GM12878 (cell line): ENCODE measurements around the gene TBC1D22B. TPM values are rescaled to one million over a fixed set of nuclear protein-coding genes. Genes with fewer than 3 reads are reported as not detected.

Experiments
- ATAC-seq: fragments of 200-7000 bp; cut with Tn5 transposase; 3 replicates; pipeline ENCODE4 v1.9.1; 2020; ENCODE audit warnings: mild to moderate bottlenecking, moderate library complexity
- BruUV-seq: library from RNA; stranded (reverse); fragments of 400-500 nt; replicated peaks from 2 replicates; lab custom pipeline; 2021; lab: Mats Ljungman, UMichigan
- CTCF ChIA-PET: fragments of 300-600 bp; sonication (Branson Sonifier 250); formaldehyde crosslinking; extraction: SDS; loops from one replicate; lab custom pipeline; 2021; ENCODE audit warnings: inconsistent platforms; lab: Yijun Ruan, JAX
- POLR2A ChIA-PET: fragments of 350-600 bp; formaldehyde crosslinking; extraction: SDS; loops from one replicate; lab custom pipeline; 2021; ENCODE audit warnings: inconsistent platforms; lab: Charles Lee
- RAD21 ChIA-PET: fragments of 300-600 bp; sonication (Branson Sonifier 250); formaldehyde crosslinking; loops from one replicate; lab custom pipeline; 2023; ENCODE audit warnings: antibody characterized with exemption; ENCODE audit not compliant: unreplicated experiment; lab: Charles Lee
- SMC1A ChIA-PET: fragments of 300-600 bp; sonication (Branson Sonifier 250); formaldehyde crosslinking; loops from one replicate; lab custom pipeline; 2023; ENCODE audit not compliant: unreplicated experiment, uncharacterized antibody; lab: Charles Lee
- DNase-seq: peaks from one replicate; pipeline ENCODE4 v3.0.0-alpha.2; 2011; ENCODE audit warnings: low read depth, low spot score
- FAIRE-seq: peaks from 3 replicates; lab custom pipeline; 2011; peaks lifted over from hg19 to GRCh38; lab: Jason Lieb, UNC
- H2AFZ ChIP-seq: 2 replicates; pipeline ENCODE4 v1.6.0; 2011; ENCODE audit warnings: low read depth, low read length, control low read depth; ENCODE audit not compliant: control insufficient read depth
- H3K27ac ChIP-seq: 2 replicates; pipeline ENCODE4 v1.5.1; 2011; ENCODE audit warnings: control low read depth; ENCODE audit not compliant: control insufficient read depth, insufficient read depth
- H3K27me3 ChIP-seq, 2 experiments: replicated peaks in 1 of 2; 2 replicates each; pipeline versions ENCODE4 v1.6.0 to v1.6.1; 2011; ENCODE audit warnings: low read length in 1 of 2; ENCODE audit not compliant: control insufficient read depth in 2 of 2, insufficient read depth in 2 of 2
- H3K36me3 ChIP-seq, 2 experiments: 2 replicates each; pipeline ENCODE4 v1.5.1; 2011; ENCODE audit warnings: low read length in 1 of 2; ENCODE audit not compliant: control insufficient read depth in 2 of 2, insufficient read depth in 2 of 2
- H3K4me1 ChIP-seq: 2 replicates; pipeline ENCODE4 v1.6.1; 2011; ENCODE audit warnings: mild to moderate bottlenecking, low read length, moderate library complexity, mixed read lengths; ENCODE audit not compliant: control insufficient read depth, insufficient read depth
- H3K4me2 ChIP-seq: 2 replicates; pipeline ENCODE4 v1.6.0; 2011; ENCODE audit warnings: control low read depth; ENCODE audit not compliant: control insufficient read depth, insufficient read depth
- H3K4me3 ChIP-seq: fragments of 200-600 bp; sonication (generic); 2 replicates; pipeline ENCODE4 v1.5.1; 2016
- H3K79me2 ChIP-seq: 2 replicates; pipeline ENCODE4 v1.6.0; 2011; ENCODE audit warnings: low read length; ENCODE audit not compliant: control insufficient read depth, insufficient read depth
- H3K9ac ChIP-seq: 2 replicates; pipeline ENCODE4 v1.8.0; 2011; ENCODE audit warnings: low read length, control low read depth, mixed read lengths; ENCODE audit not compliant: control insufficient read depth, insufficient read depth
- H3K9me3 ChIP-seq: replicated peaks from 3 replicates; pipeline ENCODE4 v1.5.1; 2011; ENCODE audit warnings: mild to moderate bottlenecking, low read length; ENCODE audit not compliant: control insufficient read depth, insufficient read depth
- H4K20me1 ChIP-seq: 2 replicates; pipeline ENCODE4 v1.6.0; 2011; ENCODE audit not compliant: control insufficient read depth, insufficient read depth
- BACH1 ChIP-seq: fragments of 450-650 bp; IDR thresholded peaks from 2 replicates; pipeline ENCODE4 v1.6.1; 2017; ENCODE audit warnings: mild to moderate bottlenecking, borderline replicate concordance
- CBX5 ChIP-seq: sonication (generic); IDR thresholded peaks from 2 replicates; pipeline ENCODE4 v1.6.1; 2016; ENCODE audit warnings: low read depth, moderate library complexity, mild to moderate bottlenecking, inconsistent platforms
- IKZF2 ChIP-seq, 2 experiments: fragments of 450-650 bp; IDR thresholded peaks; 2 replicates each; pipeline ENCODE4 v1.6.1; 2017; ENCODE audit warnings: mild to moderate bottlenecking in 2 of 2, moderate library complexity in 2 of 2
- JUND ChIP-seq: IDR thresholded peaks from 2 replicates; pipeline ENCODE4 v1.6.1; 2012; ENCODE audit warnings: low read depth, mild to moderate bottlenecking, low read length, improper control_type of control experiment, moderate library complexity
- NR2C2 ChIP-seq: IDR thresholded peaks from 2 replicates; pipeline ENCODE4 v1.6.1; 2011; ENCODE audit warnings: borderline replicate concordance, low read depth; ENCODE audit not compliant: control insufficient read depth, insufficient read length
- PAX8 ChIP-seq: fragments of 450-650 bp; IDR thresholded peaks from 2 replicates; pipeline ENCODE4 v1.6.1; 2017; ENCODE audit warnings: mild to moderate bottlenecking, moderate library complexity
- SP1 ChIP-seq: IDR thresholded peaks from one replicate; pipeline ENCODE4 v1.6.1; 2011; ENCODE audit warnings: low read depth, low read length
- SREBF1 ChIP-seq: IDR thresholded peaks from 2 replicates; pipeline ENCODE4 v1.6.1; 2012; ENCODE audit warnings: mild to moderate bottlenecking, low read length
- STAT3 ChIP-seq: IDR thresholded peaks from 2 replicates; pipeline ENCODE4 v1.6.1; 2011; ENCODE audit warnings: low read depth, low read length, improper control_type of control experiment
- TCF7 ChIP-seq: IDR thresholded peaks from 2 replicates; pipeline ENCODE4 v1.6.1; 2014; ENCODE audit warnings: antibody characterized with exemption, borderline replicate concordance
- WGBS: methylation state at CpG from one replicate; pipeline ENCODE4 v1.1.6; 2016; ENCODE audit warnings: low lambda C conversion rate; ENCODE audit not compliant: insufficient replicate concordance, insufficient coverage; ENCODE audit errors: missing lambda C conversion rate; 5-methylcytosine and 5-hydroxymethylcytosine counted together
- in situ Hi-C: fragments of 300-500 bp; cut with MboI; formaldehyde crosslinking; loops from 9 replicates; pipeline ENCODE4 v1.14.3; 2018; ENCODE audit warnings: mixed read lengths
- intact Hi-C: fragments of 100-400 bp; cut with micrococcal nuclease; formaldehyde crosslinking; loops from one replicate; pipeline ENCODE4 v1.14.2; 2022; ENCODE audit not compliant: unreplicated experiment
- polyA plus RNA-seq, 11 experiments: library from polyadenylated mRNA; depleted of rRNA in 4 of 11; unstranded in 6 of 11; stranded (reverse) in 5 of 11; fragments of >200 nt; fragmentation: Nextera tagmentation in 4 of 11; fragmentation: Illumina TruSeq in 1 of 11; extraction: Ambion mirVana in 4 of 11; extraction: Trizol in 1 of 11; gene quantifications; 1 replicate in 1 of 11; 2 replicates in 10 of 11; pipeline versions ENCODE4 v1.2.1 to v1.2.3, GENCODE V29; 2011 to 2016; ENCODE audit warnings: inconsistent platforms in 2 of 11, missing spikeins in 2 of 11, low read depth in 1 of 11
- total RNA-seq, 4 experiments: library from RNA; depleted of rRNA in 3 of 4; stranded (reverse); fragments of >200 nt in 3 of 4; fragmentation: Illumina TruSeq in 1 of 4; extraction: Trizol in 1 of 4; gene quantifications; 2 replicates each; pipeline versions ENCODE4 v1.2.1 to v1.2.3, GENCODE V29; 2013 to 2021
- TF ChIP-seq, protein P1 (sequence below): fragments of 150-350 bp; IDR thresholded peaks from 2 replicates; pipeline ENCODE4 v1.6.1; 2016; ENCODE audit warnings: low read depth, low read length
- TF ChIP-seq, protein P2 (sequence below): fragments of 450-650 bp; IDR thresholded peaks from 2 replicates; pipeline ENCODE4 v1.6.1; 2016; ENCODE audit warnings: mild to moderate bottlenecking

TBC1D22B gene
- total and polyA plus RNA-seq, 10 of the 15 experiments (the other 5 are each of a cell fraction or from before 2014, with no cell fraction given): 3.4 to 18.7 (median 14.1) TPM

DNA sequence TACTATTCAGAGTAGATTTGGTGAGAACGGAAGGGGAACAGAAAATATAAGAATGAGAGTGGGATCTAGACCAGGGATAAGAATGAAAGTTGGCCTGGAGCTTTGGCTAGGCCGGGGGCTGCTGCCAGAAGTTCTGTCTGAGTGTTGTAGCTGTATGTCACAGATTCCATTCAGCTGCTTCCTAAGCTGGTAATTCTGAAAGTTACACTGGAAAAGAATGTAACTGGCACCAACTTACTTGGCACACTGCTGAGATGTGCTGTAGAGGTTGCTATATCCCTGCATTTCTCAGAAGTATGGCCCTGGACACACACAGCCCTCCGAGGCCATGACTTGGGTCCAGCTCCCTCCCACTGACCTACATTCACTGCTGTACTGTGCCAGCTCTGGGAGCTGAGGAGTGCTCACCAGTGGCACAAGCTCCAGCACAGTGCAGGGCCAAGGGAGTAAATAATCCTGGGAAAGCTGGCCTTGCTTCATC, 26.1 kb downstream of the TBC1D22B start:
- ChIA-PET CTCF (interaction anchor here (0.6 kb wide), 1 partner anchor 112 kb away, joined by 3 read pairs; no protein-coding TSS in a partner anchor), RAD21 (no interaction called here), SMC1A (no interaction called here), POLR2A (no interaction called here)
- no peak overlapping the region for H3K9ac ChIP-seq
- H3K27ac ChIP-seq: no peak overlapping the region
- no peaks in the 10 kb centered on the region for H3K27me3 ChIP-seq
- peaks cover 12% of the 10 kb centered on the region for H3K4me1 ChIP-seq
- in situ Hi-C loops: no loop called here
- peaks cover 20 to 24% of the 10 kb centered on the region in 2 experiments; a peak in 3 of 4 replicates for H3K36me3 ChIP-seq
- 98% methylated on average over 3 of the region's 3 CpGs for whole genome bisulfite sequencing
- no peaks in the 10 kb centered on the region for H3K9me3 ChIP-seq
- FAIRE-seq (no peak), DNase-seq (no peak), ATAC-seq (no peak)
- intact Hi-C loops: no loop called here
- no peak overlapping the region for H2AFZ ChIP-seq
- no peak overlapping the region for H3K4me3 ChIP-seq
- H4K20me1 ChIP-seq: no peaks in the 10 kb centered on the region
- BruUV-seq: no TSS peak
- TF ChIP-seq SREBF1 (no peak), TCF7 (no peak)
- no peaks in the 10 kb centered on the region; the same call in 1 of the 2 replicates for H3K79me2 ChIP-seq
- H3K4me2 ChIP-seq: no peak overlapping the region

DNA sequence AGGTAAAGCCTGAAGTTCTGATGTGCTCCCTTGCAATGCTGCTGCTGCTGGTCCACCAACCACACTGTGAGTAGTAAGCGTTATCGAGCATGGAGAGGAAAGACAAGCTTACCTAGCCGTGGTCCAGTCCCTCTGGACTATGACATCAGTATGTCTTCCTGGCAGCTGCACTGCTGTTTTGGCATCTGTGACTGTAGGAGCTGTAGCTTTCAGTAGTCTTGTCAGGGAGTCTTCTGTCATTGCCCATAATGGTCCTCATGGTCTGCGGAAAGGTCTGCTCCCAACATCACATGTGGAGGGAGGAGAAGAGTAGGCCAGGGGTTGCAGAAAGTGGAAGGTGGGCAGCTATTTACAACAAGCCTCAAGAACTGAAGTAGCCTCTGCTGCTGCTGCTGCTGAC, 27.2 kb downstream of the TBC1D22B start:
- peaks cover 20% of the 10 kb centered on the region in 2 experiments; a peak in 3 of 4 replicates for H3K36me3 ChIP-seq
- H3K9me3 ChIP-seq: no peaks in the 10 kb centered on the region
- no peaks in the 10 kb centered on the region for H3K79me2 ChIP-seq
- ChIA-PET POLR2A (interaction anchor here (0.5 to 1.0 kb wide), 4 partner anchors 9 to 707 kb away, joined by 3 to 6 read pairs (median 4); no protein-coding TSS in a partner anchor), SMC1A (interaction anchor here (2.0 kb wide), 1 partner anchor 14 kb away, joined by 8 read pairs; no protein-coding TSS in a partner anchor), CTCF (interaction anchor here (1.6 to 1.8 kb wide), 2 partner anchors 24 to 76 kb away, joined by 4 to 6 read pairs; no protein-coding TSS in a partner anchor), RAD21 (interaction anchor here (1.2 kb wide), 1 partner anchor 23 kb away, joined by 3 read pairs; no protein-coding TSS in a partner anchor)
- 92% methylated on average over 4 of the region's 4 CpGs for WGBS
- in situ Hi-C loops: no loop called here
- H3K9ac ChIP-seq: no peak overlapping the region
- H4K20me1 ChIP-seq: no peaks in the 10 kb centered on the region
- H3K27ac ChIP-seq: no peak overlapping the region
- H3K27me3 ChIP-seq: no peaks in the 10 kb centered on the region
- DNase-seq (no peak), FAIRE-seq (no peak), ATAC-seq (no peak)
- no peak overlapping the region for H2AFZ ChIP-seq
- BruUV-seq: no TSS peak
- no peak overlapping the region for H3K4me3 ChIP-seq
- H3K4me1 ChIP-seq: peaks cover 16% of the 10 kb centered on the region
- intact Hi-C loops: no loop called here
- no peak overlapping the region for H3K4me2 ChIP-seq
- no peak for TF ChIP-seq CBX5
- TF ChIP-seq IKZF2 (IDR thresholded peaks at IDR 0.05): no peak
- no peak for TF ChIP-seq NR2C2
- TF ChIP-seq, protein P1, sequence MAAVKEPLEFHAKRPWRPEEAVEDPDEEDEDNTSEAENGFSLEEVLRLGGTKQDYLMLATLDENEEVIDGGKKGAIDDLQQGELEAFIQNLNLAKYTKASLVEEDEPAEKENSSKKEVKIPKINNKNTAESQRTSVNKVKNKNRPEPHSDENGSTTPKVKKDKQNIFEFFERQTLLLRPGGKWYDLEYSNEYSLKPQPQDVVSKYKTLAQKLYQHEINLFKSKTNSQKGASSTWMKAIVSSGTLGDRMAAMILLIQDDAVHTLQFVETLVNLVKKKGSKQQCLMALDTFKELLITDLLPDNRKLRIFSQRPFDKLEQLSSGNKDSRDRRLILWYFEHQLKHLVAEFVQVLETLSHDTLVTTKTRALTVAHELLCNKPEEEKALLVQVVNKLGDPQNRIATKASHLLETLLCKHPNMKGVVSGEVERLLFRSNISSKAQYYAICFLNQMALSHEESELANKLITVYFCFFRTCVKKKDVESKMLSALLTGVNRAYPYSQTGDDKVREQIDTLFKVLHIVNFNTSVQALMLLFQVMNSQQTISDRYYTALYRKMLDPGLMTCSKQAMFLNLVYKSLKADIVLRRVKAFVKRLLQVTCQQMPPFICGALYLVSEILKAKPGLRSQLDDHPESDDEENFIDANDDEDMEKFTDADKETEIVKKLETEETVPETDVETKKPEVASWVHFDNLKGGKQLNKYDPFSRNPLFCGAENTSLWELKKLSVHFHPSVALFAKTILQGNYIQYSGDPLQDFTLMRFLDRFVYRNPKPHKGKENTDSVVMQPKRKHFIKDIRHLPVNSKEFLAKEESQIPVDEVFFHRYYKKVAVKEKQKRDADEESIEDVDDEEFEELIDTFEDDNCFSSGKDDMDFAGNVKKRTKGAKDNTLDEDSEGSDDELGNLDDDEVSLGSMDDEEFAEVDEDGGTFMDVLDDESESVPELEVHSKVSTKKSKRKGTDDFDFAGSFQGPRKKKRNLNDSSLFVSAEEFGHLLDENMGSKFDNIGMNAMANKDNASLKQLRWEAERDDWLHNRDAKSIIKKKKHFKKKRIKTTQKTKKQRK: no peak
- no peak for TF ChIP-seq PAX8
- no peak for TF ChIP-seq STAT3
- TF ChIP-seq JUND: no peak
- TF ChIP-seq, protein P2, sequence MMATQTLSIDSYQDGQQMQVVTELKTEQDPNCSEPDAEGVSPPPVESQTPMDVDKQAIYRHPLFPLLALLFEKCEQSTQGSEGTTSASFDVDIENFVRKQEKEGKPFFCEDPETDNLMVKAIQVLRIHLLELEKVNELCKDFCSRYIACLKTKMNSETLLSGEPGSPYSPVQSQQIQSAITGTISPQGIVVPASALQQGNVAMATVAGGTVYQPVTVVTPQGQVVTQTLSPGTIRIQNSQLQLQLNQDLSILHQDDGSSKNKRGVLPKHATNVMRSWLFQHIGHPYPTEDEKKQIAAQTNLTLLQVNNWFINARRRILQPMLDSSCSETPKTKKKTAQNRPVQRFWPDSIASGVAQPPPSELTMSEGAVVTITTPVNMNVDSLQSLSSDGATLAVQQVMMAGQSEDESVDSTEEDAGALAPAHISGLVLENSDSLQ: no peak
- no peak for TF ChIP-seq SP1
- no peak for TF ChIP-seq BACH1
